Measurements from ENCODE around the gene NAALADL2.

- no peak for TF ChIP-seq CTCF (IDR thresholded peaks at IDR 0.05)
- TF ChIP-seq EZH2 (IDR thresholded peaks at IDR 0.05; ENCODE audit: borderline replicate concordance, insufficient read depth, low read depth, low read length, poor library complexity, severe bottlenecking), result no peak
Observed at GRCh38 chr3:174862101-174862500, 3.0 kb downstream of the NAALADL2 start.

Measured in B cell (primary cell).